HepG2 (cell line): ENCODE data around the gene COLGALT1. TPM values are rescaled to one million over a fixed set of nuclear protein-coding genes. Genes with fewer than 3 reads are reported as not detected.

Experiments used
- AFF4 ChIP-seq: sonication (generic); formaldehyde crosslinking; IDR thresholded peaks from 2 replicates; pipeline ENCODE4 v1.4.0; 2020; ENCODE audit warnings: missing genetic modification reagents
- BRD4 ChIP-seq: sonication (generic); formaldehyde crosslinking; IDR thresholded peaks from 2 replicates; pipeline ENCODE4 v1.4.0; 2020; ENCODE audit warnings: missing genetic modification reagents
- CBX2 ChIP-seq, 2 experiments: fragments of 200-600 bp in 1 of 2; sonication (generic); formaldehyde crosslinking in 1 of 2; IDR thresholded peaks; 2 replicates each; pipeline versions ENCODE4 v1.7.0 to v1.8.1; 2018 to 2022; ENCODE audit warnings: low read depth in 2 of 2, low read length in 1 of 2, mild to moderate bottlenecking in 1 of 2, missing genetic modification reagents in 1 of 2
- CEBPZ ChIP-seq: IDR thresholded peaks from 2 replicates; pipeline ENCODE4 v1.6.1; 2012; ENCODE audit warnings: low read length, improper control_type of control experiment
- IRF9 ChIP-seq: sonication (generic); formaldehyde crosslinking; IDR thresholded peaks from 2 replicates; pipeline ENCODE4 v1.8.0; 2022; ENCODE audit warnings: missing genetic modification reagents, mild to moderate bottlenecking, borderline replicate concordance
- RBFOX2 ChIP-seq: fragments of 200-400 bp; formaldehyde crosslinking; IDR thresholded peaks from 2 replicates; pipeline ENCODE4 v1.6.1; 2017; ENCODE audit warnings: low read depth, mild to moderate bottlenecking, low read length
- SRY ChIP-seq: sonication (generic); formaldehyde crosslinking; IDR thresholded peaks from 2 replicates; pipeline ENCODE4 v1.8.0; 2022; ENCODE audit warnings: mild to moderate bottlenecking, missing genetic modification reagents
- TAF1 ChIP-seq: sonication (generic); formaldehyde crosslinking; IDR thresholded peaks from 2 replicates; pipeline ENCODE4 v1.4.0; 2020; ENCODE audit warnings: missing genetic modification reagents
- ZBTB14 ChIP-seq: sonication (generic); formaldehyde crosslinking; IDR thresholded peaks from 2 replicates; pipeline ENCODE4 v1.4.0; 2020; ENCODE audit warnings: missing genetic modification reagents
- ZKSCAN1 ChIP-seq: fragments of 150-350 bp; IDR thresholded peaks from 2 replicates; pipeline ENCODE4 v1.6.1; 2014; ENCODE audit warnings: low read length
- ZNF121 ChIP-seq: sonication (generic); formaldehyde crosslinking; IDR thresholded peaks from 2 replicates; pipeline ENCODE4 v1.5.0; 2020; ENCODE audit warnings: mild to moderate bottlenecking, missing genetic modification reagents
- ZNF225 ChIP-seq: sonication (generic); formaldehyde crosslinking; IDR thresholded peaks from 2 replicates; pipeline ENCODE4 v1.4.0; 2020; ENCODE audit warnings: mild to moderate bottlenecking, missing genetic modification reagents
- ZNF30 ChIP-seq: sonication (generic); formaldehyde crosslinking; IDR thresholded peaks from 2 replicates; pipeline ENCODE4 v1.5.0; 2020; ENCODE audit warnings: mild to moderate bottlenecking, missing genetic modification reagents
- ZNF431 ChIP-seq: sonication (generic); formaldehyde crosslinking; IDR thresholded peaks from 2 replicates; pipeline ENCODE4 v1.9.0; 2022; ENCODE audit warnings: missing genetic modification reagents, low read depth, mild to moderate bottlenecking, borderline replicate concordance
- ZNF546 ChIP-seq: sonication (generic); formaldehyde crosslinking; conservative IDR thresholded peaks from 2 replicates; pipeline ENCODE4 v1.8.1; 2023; ENCODE audit warnings: mild to moderate bottlenecking, missing genetic modification reagents
- ZNF552 ChIP-seq: sonication (generic); formaldehyde crosslinking; IDR thresholded peaks from 2 replicates; pipeline ENCODE4 v1.9.0; 2022; ENCODE audit warnings: missing genetic modification reagents, mild to moderate bottlenecking, borderline replicate concordance
- polyA plus RNA-seq, 8 experiments: library from polyadenylated mRNA; depleted of rRNA in 3 of 8; stranded (reverse) in 7 of 8; unstranded in 1 of 8; fragments of >200 nt; fragmentation: Illumina TruSeq in 4 of 8; extraction: Trizol in 4 of 8; gene quantifications; 2 replicates each; pipeline versions ENCODE4 v1.2.1 to v1.2.3, GENCODE V29; 2011 to 2016; ENCODE audit warnings: low read depth in 4 of 8, missing spikeins in 1 of 8, mixed read lengths in 1 of 8; ENCODE audit not compliant: insufficient read depth in 1 of 8
- total RNA-seq, 5 experiments: library from RNA; depleted of rRNA; stranded (reverse); fragments of >200 nt; fragmentation: Illumina TruSeq; extraction: Trizol; gene quantifications; 2 replicates each; pipeline ENCODE4 v1.2.3, GENCODE V29; 2016; ENCODE audit warnings: low read depth in 1 of 5

The COLGALT1 gene
- total and polyA plus RNA-seq, 2 of the 13 experiments (the other 11 are each of a cell fraction or from before 2014, with no cell fraction given): 58.0 to 211 TPM

GRCh38 chr19:17511724-17512573 is 43.5 kb upstream of the COLGALT1 start (continued):
- TF ChIP-seq ZNF30 (CRISPR knock-in tag): peak; percentile 99
- peak; percentile 83 for TF ChIP-seq TAF1 (CRISPR knock-in tag)
- peak; percentile 75; the same call in 1 of the 2 replicates for TF ChIP-seq BRD4
- TF ChIP-seq CBX2 (IDR thresholded peaks at IDR 0.05; ENCODE audit: low read depth, low read length): no peak
- TF ChIP-seq CBX2 (CRISPR knock-in tag; IDR thresholded peaks at IDR 0.05; ENCODE audit: low read depth): peak; percentile 55; the same call in 1 of the 2 replicates
- TF ChIP-seq ZNF121: peak; percentile 46; the same call in 1 of the 2 replicates
- peak; percentile 99 for TF ChIP-seq RBFOX2
- peak; percentile 54; the same call in 1 of the 2 replicates for TF ChIP-seq ZNF225 (CRISPR knock-in tag)
- peak; percentile 86 for TF ChIP-seq IRF9 (CRISPR knock-in tag)
- TF ChIP-seq ZBTB14 (CRISPR knock-in tag): no peak; the same call in 1 of the 2 replicates
- 0 out of 2 replicates have a peak, but pooled peaks have one; percentile 31 for TF ChIP-seq ZNF546 (CRISPR knock-in tag)
- peak; percentile 32; the same call in 1 of the 2 replicates for TF ChIP-seq ZNF552 (CRISPR knock-in tag)
- TF ChIP-seq ZKSCAN1: no peak
- no peak for TF ChIP-seq ZNF431 (CRISPR knock-in tag)
- TF ChIP-seq SRY (CRISPR knock-in tag): peak; percentile 93
- peak; percentile 56; the same call in 1 of the 2 replicates for TF ChIP-seq AFF4 (CRISPR knock-in tag)
- no peak for TF ChIP-seq CEBPZ
